H1 (cell line): ENCODE measurements around the gene ZNF526. TPM values are rescaled to one million over a fixed set of nuclear protein-coding genes. Genes with fewer than 3 reads are reported as not detected.

Source experiments
- CTCF ChIA-PET: fragments of 300-600 bp; sonication (Branson Sonifier 250); formaldehyde crosslinking; loops from one replicate; lab custom pipeline; 2021; ENCODE audit not compliant: partially characterized antibody; lab: Charles Lee
- POLR2A ChIA-PET: fragments of 300-600 bp; sonication (Branson Sonifier 250); formaldehyde crosslinking; loops from one replicate; lab custom pipeline; 2021; ENCODE audit warnings: inconsistent platforms; ENCODE audit not compliant: partially characterized antibody; lab: Charles Lee
- DNase-seq, 2 experiments: peaks; one replicate each; pipeline versions ENCODE4 v3.0.0 to v3.0.0-alpha.2; 2010 to 2022; ENCODE audit warnings: low spot score in 2 of 2, low read depth in 1 of 2, mixed read lengths in 1 of 2
- FAIRE-seq: peaks from 2 replicates; lab custom pipeline; 2011; peaks lifted over from hg19 to GRCh38; lab: Jason Lieb, UNC
- H2AFZ ChIP-seq: 2 replicates; pipeline ENCODE4 v1.8.1; 2012; ENCODE audit warnings: low read length, inconsistent platforms
- H2AK5ac ChIP-seq: 2 replicates; pipeline ENCODE4 v1.6.1; 2013; ENCODE audit warnings: low read depth, low read length
- H2BK120ac ChIP-seq: replicated peaks from 2 replicates; pipeline ENCODE3; 2013; ENCODE audit warnings: low read depth, low read length, inconsistent platforms
- H2BK12ac ChIP-seq: 2 replicates; pipeline ENCODE4 v1.6.1; 2013; ENCODE audit warnings: low read depth, low read length
- H2BK15ac ChIP-seq: 2 replicates; pipeline ENCODE4 v1.6.1; 2013; ENCODE audit warnings: low read length
- H2BK20ac ChIP-seq: 2 replicates; pipeline ENCODE4 v1.6.1; 2013; ENCODE audit warnings: low read length
- H2BK5ac ChIP-seq: 2 replicates; pipeline ENCODE4 v1.6.1; 2013; ENCODE audit warnings: low read depth, low read length
- H3K14ac ChIP-seq: 2 replicates; pipeline ENCODE4 v1.6.1; 2013; ENCODE audit warnings: inconsistent platforms; ENCODE audit not compliant: insufficient read length
- H3K18ac ChIP-seq: 2 replicates; pipeline ENCODE4 v1.6.1; 2013; ENCODE audit warnings: low read length; ENCODE audit errors: extremely low read depth
- H3K23ac ChIP-seq: 2 replicates; pipeline ENCODE4 v1.6.1; 2013; ENCODE audit warnings: inconsistent platforms; ENCODE audit not compliant: insufficient read length
- H3K23me2 ChIP-seq: 2 replicates; pipeline ENCODE4 v1.6.1; 2013; ENCODE audit warnings: low read depth, low read length
- H3K27ac ChIP-seq: 2 replicates; pipeline ENCODE4 v1.6.1; 2011; ENCODE audit warnings: low read depth, low read length, inconsistent platforms
- H3K27me3 ChIP-seq, 4 experiments: replicated peaks in 1 of 4; 1 replicate in 1 of 4; 2 replicates in 3 of 4; pipeline versions ENCODE4 v1.6.1 to v1.8.1; 2011 to 2013; ENCODE audit warnings: low read length in 3 of 4, mild to moderate bottlenecking in 3 of 4, inconsistent platforms in 2 of 4, mixed read lengths in 2 of 4, moderate library complexity in 1 of 4; ENCODE audit not compliant: control insufficient read depth in 3 of 4, insufficient read depth in 3 of 4; ENCODE audit errors: extremely low read depth in 1 of 4
- H3K36me3 ChIP-seq, 4 experiments: 2 replicates each; pipeline versions ENCODE4 v1.6.1 to v1.8.1; 2011 to 2013; ENCODE audit warnings: mild to moderate bottlenecking in 4 of 4, low read length in 3 of 4, moderate library complexity in 2 of 4, control low read depth in 1 of 4, inconsistent platforms in 1 of 4; ENCODE audit not compliant: insufficient read depth in 4 of 4, control insufficient read depth in 2 of 4
- H3K4ac ChIP-seq: replicated peaks from 2 replicates; pipeline ENCODE3; 2013; ENCODE audit warnings: low read length, low read depth, mixed read lengths, inconsistent platforms; ENCODE audit not compliant: insufficient read length
- H3K4me1 ChIP-seq, 4 experiments: replicated peaks in 1 of 4; 1 replicate in 1 of 4; 2 replicates in 3 of 4; pipeline versions ENCODE4 v1.6.1 to v1.8.1; 2011 to 2013; ENCODE audit warnings: low read length in 3 of 4, inconsistent platforms in 2 of 4, mixed read lengths in 1 of 4; ENCODE audit not compliant: insufficient read depth in 4 of 4, control insufficient read depth in 3 of 4
- H3K4me2 ChIP-seq, 2 experiments: 2 replicates each; pipeline versions ENCODE4 v1.6.1 to v1.8.1; 2011 to 2013; ENCODE audit warnings: low read depth in 2 of 2, low read length in 2 of 2, control low read depth in 1 of 2, inconsistent platforms in 1 of 2, mild to moderate bottlenecking in 1 of 2; ENCODE audit not compliant: insufficient read depth in 1 of 2
- H3K4me3 ChIP-seq, 4 experiments: fragments of 200-600, 300-600 bp in 1 of 4; sonication (generic), shearing (Covaris generic), sonication (Bioruptor Twin) in 1 of 4; 2 replicates each; pipeline versions ENCODE4 v1.5.1 to v1.8.1; 2011 to 2016; ENCODE audit warnings: low read length in 4 of 4, low read depth in 3 of 4, control low read depth in 2 of 4, inconsistent platforms in 2 of 4, mild to moderate bottlenecking in 2 of 4, mixed read lengths in 1 of 4, moderate library complexity in 1 of 4; ENCODE audit not compliant: insufficient read depth in 2 of 4; ENCODE audit errors: extremely low read depth in 1 of 4
- H3K56ac ChIP-seq: replicated peaks from 2 replicates; pipeline ENCODE3; 2013; ENCODE audit warnings: low read depth, mild to moderate bottlenecking, mixed read lengths, low read length, inconsistent platforms; ENCODE audit not compliant: insufficient read length
- H3K79me1 ChIP-seq: 2 replicates; pipeline ENCODE4 v1.6.1; 2013; ENCODE audit warnings: low read depth, low read length, control low read depth
- H3K79me2 ChIP-seq, 2 experiments: 2 replicates each; pipeline versions ENCODE4 v1.6.1 to v1.8.1; 2012 to 2013; ENCODE audit warnings: low read length in 2 of 2, mild to moderate bottlenecking in 2 of 2, inconsistent platforms in 1 of 2; ENCODE audit not compliant: insufficient read depth in 2 of 2, control insufficient read depth in 1 of 2
- H3K9ac ChIP-seq, 4 experiments: replicated peaks in 1 of 4; 1 replicate in 1 of 4; 2 replicates in 3 of 4; pipeline versions ENCODE4 v1.6.1 to v1.8.1; 2011 to 2013; ENCODE audit warnings: low read depth in 3 of 4, low read length in 3 of 4, control low read depth in 2 of 4, mild to moderate bottlenecking in 2 of 4, moderate library complexity in 2 of 4, inconsistent platforms in 1 of 4; ENCODE audit errors: extremely low read depth in 1 of 4
- H3K9me3 ChIP-seq, 2 experiments: 2 replicates each; pipeline versions ENCODE4 v1.6.1 to v1.8.1; 2012 to 2013; ENCODE audit warnings: mild to moderate bottlenecking in 2 of 2, moderate library complexity in 2 of 2, control low read depth in 1 of 2, inconsistent platforms in 1 of 2, low read depth in 1 of 2, low read length in 1 of 2, mixed read lengths in 1 of 2; ENCODE audit not compliant: insufficient read depth in 2 of 2
- H4K20me1 ChIP-seq, 2 experiments: replicated peaks in 1 of 2; 2 replicates each; pipeline versions ENCODE3 to v1.8.1; 2011 to 2013; ENCODE audit warnings: inconsistent platforms in 2 of 2, low read length in 2 of 2, mild to moderate bottlenecking in 1 of 2; ENCODE audit not compliant: insufficient read depth in 2 of 2, control insufficient read depth in 1 of 2
- H4K5ac ChIP-seq: 2 replicates; pipeline ENCODE4 v1.6.1; 2013; ENCODE audit warnings: low read length, low read depth, mixed read lengths, inconsistent platforms; ENCODE audit not compliant: insufficient read length
- H4K8ac ChIP-seq: 2 replicates; pipeline ENCODE4 v1.8.0; 2013; ENCODE audit warnings: mild to moderate bottlenecking, moderate library complexity, low read length, inconsistent platforms; ENCODE audit not compliant: insufficient read depth; ENCODE audit errors: extremely low read depth
- H4K91ac ChIP-seq: replicated peaks from 2 replicates; pipeline ENCODE3; 2013; ENCODE audit warnings: low read length, mixed read lengths, inconsistent platforms; ENCODE audit not compliant: insufficient read length
- ASH2L ChIP-seq: fragments of 200-600, 300-600 bp; sonication (generic); IDR thresholded peaks from one replicate; pipeline ENCODE4 v1.7.1; 2017; ENCODE audit warnings: low read length
- ATF3 ChIP-seq: IDR thresholded peaks from 2 replicates; pipeline ENCODE4 v1.6.1; 2011; ENCODE audit warnings: low read depth, mild to moderate bottlenecking, low read length; ENCODE audit not compliant: insufficient read depth
- HDAC6 ChIP-seq: IDR thresholded peaks from one replicate; pipeline ENCODE4 v1.7.1; 2012; ENCODE audit warnings: low read depth, mild to moderate bottlenecking, inconsistent platforms, low read length, moderate library complexity
- KDM4A ChIP-seq: IDR thresholded peaks from one replicate; pipeline ENCODE4 v1.7.1; 2012; ENCODE audit warnings: low read depth, mild to moderate bottlenecking, moderate library complexity, low read length, inconsistent platforms; ENCODE audit not compliant: severe bottlenecking
- POLR2A ChIP-seq, 2 experiments: IDR thresholded peaks; 1 replicate in 1 of 2; 2 replicates in 1 of 2; pipeline ENCODE4 v1.6.1; 2011; ENCODE audit warnings: low read depth in 2 of 2, low read length in 2 of 2, mild to moderate bottlenecking in 2 of 2; ENCODE audit errors: control extremely low read depth in 1 of 2
- POU5F1 ChIP-seq: IDR thresholded peaks from 2 replicates; pipeline ENCODE4 v1.6.1; 2011; ENCODE audit warnings: low read depth, mild to moderate bottlenecking, low read length, moderate library complexity
- RAD21 ChIP-seq, 2 experiments: IDR thresholded peaks in 1 of 2; conservative IDR thresholded peaks in 1 of 2; 2 replicates each; pipeline ENCODE4 v1.6.1; 2011; ENCODE audit warnings: low read depth in 2 of 2, low read length in 2 of 2, improper control_type of control experiment in 1 of 2, inconsistent platforms in 1 of 2, mild to moderate bottlenecking in 1 of 2, moderate library complexity in 1 of 2
- RXRA ChIP-seq: IDR thresholded peaks from 2 replicates; pipeline ENCODE4 v1.6.1; 2011; ENCODE audit warnings: low read depth, mild to moderate bottlenecking, low read length, moderate library complexity; ENCODE audit not compliant: insufficient read depth
- SAP30 ChIP-seq: fragments of 300-600 bp; sonication (generic); IDR thresholded peaks from 2 replicates; pipeline ENCODE4 v1.7.1; 2012; ENCODE audit warnings: low read length, moderate library complexity, mild to moderate bottlenecking, inconsistent platforms; ENCODE audit not compliant: insufficient read depth, insufficient replicate concordance
- SIN3A ChIP-seq, 2 experiments: IDR thresholded peaks in 1 of 2; conservative IDR thresholded peaks in 1 of 2; 2 replicates each; pipeline ENCODE4 v1.6.1; 2011 to 2012; ENCODE audit warnings: low read length in 2 of 2, improper control_type of control experiment in 1 of 2, low read depth in 1 of 2, mild to moderate bottlenecking in 1 of 2
- SP1 ChIP-seq: IDR thresholded peaks from 2 replicates; pipeline ENCODE4 v1.6.1; 2011; ENCODE audit warnings: low read depth, low read length
- WGBS, 2 experiments: shearing (Covaris generic) in 1 of 2; methylation state at CpG; one replicate each; pipeline versions ENCODE4 v1.1.6 to v1.1.7; 2013 to 2015; ENCODE audit warnings: low lambda C conversion rate in 2 of 2, mixed read lengths in 2 of 2, inconsistent platforms in 1 of 2, low coverage in 1 of 2, missing lambda C conversion rate in 1 of 2; ENCODE audit not compliant: insufficient replicate concordance in 2 of 2, insufficient coverage in 1 of 2, insufficient read length in 1 of 2; ENCODE audit errors: extremely low coverage in 1 of 2, missing lambda C conversion rate in 1 of 2; 5-methylcytosine and 5-hydroxymethylcytosine counted together
- polyA plus RNA-seq, 7 experiments: library from polyadenylated mRNA; depleted of rRNA in 3 of 7; stranded (reverse) in 5 of 7; unstranded in 2 of 7; fragments of >200 nt in 5 of 7; fragments of 200-250 nt in 2 of 7; gene quantifications; 1 replicate in 5 of 7; 2 replicates in 1 of 7; 4 replicates in 1 of 7; pipeline versions ENCODE4 v1.2.1 to v1.2.3, GENCODE V29; 2011 to 2013; ENCODE audit warnings: missing spikeins in 2 of 7, mixed read lengths in 2 of 7
- total RNA-seq: library from RNA; stranded (reverse); fragmentation: NEBNext Ultra II Directional; extraction: Animal tissue kit (Norgen Biotek cat#: 25700); gene quantifications from 2 replicates; pipeline ENCODE4 v1.2.1, GENCODE V29; 2021

ZNF526 gene
- total and polyA plus RNA-seq, 2 of the 8 experiments (the other 6 are each of a cell fraction or from before 2014, with no cell fraction given): 8.4 to 14.1 TPM

GRCh38 chr19:42267644-42268141 is 47.6 kb downstream of the ZNF526 start:
- 21% methylated on average over 13 of the region's 13 CpGs; no CpG with 5 or more reads in 1 of the 2 experiments for WGBS, 2 experiments
- peak overlapping the region; percentile 40; the same call in 1 of the 2 replicates for H3K27ac ChIP-seq
- no peak for TF ChIP-seq POLR2A (IDR thresholded peaks at IDR 0.05; ENCODE audit: control extremely low read depth in 1 of 2, low read depth in 2 of 2, low read length in 2 of 2)
- no peak for TF ChIP-seq RAD21 (IDR thresholded peaks at IDR 0.05 in 1 of 2, conservative IDR thresholded peaks at IDR 0.05 in 1 of 2; ENCODE audit: low read depth in 2 of 2, low read length in 2 of 2)
- TF ChIP-seq POU5F1: no peak
- TF ChIP-seq ASH2L: peak; percentile 47
- TF ChIP-seq SAP30: peak; percentile 54
- TF ChIP-seq KDM4A: peak; percentile 68
- TF ChIP-seq HDAC6: no peak
- no peak for TF ChIP-seq RXRA
- no peak for TF ChIP-seq SP1
- no peak for TF ChIP-seq ATF3
- TF ChIP-seq SIN3A (conservative IDR thresholded peaks at IDR 0.05 in 1 of 2, IDR thresholded peaks at IDR 0.05 in 1 of 2; ENCODE audit: low read depth in 1 of 2, low read length in 2 of 2): peak; percentile 83 to 87; a peak in 3 of 4 replicates

More at GRCh38 chr19:42267644-42268141, 47.6 kb downstream of the ZNF526 start:
- DNase-seq (no peak), FAIRE-seq (no peak)
- peak overlapping the region; percentile 99; the same call in 1 of the 2 replicates for H2BK15ac ChIP-seq
- H3K18ac ChIP-seq: no peak overlapping the region
- H2AK5ac ChIP-seq: no peak overlapping the region
- no peak overlapping the region for H3K4ac ChIP-seq
- no peak overlapping the region for H2BK20ac ChIP-seq
- H3K23me2 ChIP-seq: peaks cover 10% of the 10 kb centered on the region; the same call in 1 of the 2 replicates
- ChIA-PET POLR2A (interaction anchor here (1.0 to 1.6 kb wide), 5 partner anchors 12 to 52 kb away, joined by 3 to 7 read pairs (median 4); no protein-coding TSS in a partner anchor), CTCF (interaction anchor here (1.1 to 4.4 kb wide), 5 partner anchors 9 to 23 kb away, joined by 3 to 35 read pairs (median 4); no protein-coding TSS in a partner anchor)
- H2AFZ ChIP-seq: peak overlapping the region; percentile 75; the same call in 1 of the 2 replicates
- no peak overlapping the region for H2BK120ac ChIP-seq
- no peaks in the 10 kb centered on the region for H3K27me3 ChIP-seq
- no peaks in the 10 kb centered on the region for H3K9me3 ChIP-seq
- H3K36me3 ChIP-seq: 0 out of 8 replicates have a peak, but pooled peaks cover 0 to 4% (median 0%) of the 10 kb centered on the region in 4 experiments
- no peaks in the 10 kb centered on the region for H4K20me1 ChIP-seq
- H3K23ac ChIP-seq: no peak overlapping the region
- H3K56ac ChIP-seq: no peak overlapping the region
- peak overlapping the region; percentile 1; the same call in 1 of the 2 replicates for H2BK5ac ChIP-seq
- peak overlapping the region; percentile 85; the same call in 1 of the 2 replicates for H2BK12ac ChIP-seq
- peak overlapping the region; percentile 75 to 99 (median 86) for H3K4me3 ChIP-seq
- H3K9ac ChIP-seq: peak overlapping the region; percentile 69 to 100 (median 84)
- H3K79me1 ChIP-seq: peaks cover 5% of the 10 kb centered on the region
- no peak overlapping the region for H4K91ac ChIP-seq
- peak overlapping the region; percentile 86 to 98 for H3K4me2 ChIP-seq
- H3K79me2 ChIP-seq: peaks cover 0 to 9% of the 10 kb centered on the region in 2 experiments; a peak in 1 of 4 replicates
- no peak overlapping the region for H3K14ac ChIP-seq
- peaks cover 2 to 21% (median 10%) of the 10 kb centered on the region in 4 experiments for H3K4me1 ChIP-seq
- H4K8ac ChIP-seq: no peak overlapping the region
- no peak overlapping the region for H4K5ac ChIP-seq
